HG03432 (cell line): ENCODE data around the gene MMEL1.
"Not testable (repeated sequence)": the region's sequence is repeated elsewhere in the genome, so short reads cannot be mapped to it uniquely, and the experiment has no call there.

ENCODE experiments used
- ATAC-seq: cut with Tn5 transposase; IDR thresholded peaks from one replicate; pipeline ENCODE4 v1.9.1; 2021; ENCODE audit warnings: mild to moderate bottlenecking, moderate library complexity; ENCODE audit not compliant: unreplicated experiment

Gene MMEL1

DNA sequence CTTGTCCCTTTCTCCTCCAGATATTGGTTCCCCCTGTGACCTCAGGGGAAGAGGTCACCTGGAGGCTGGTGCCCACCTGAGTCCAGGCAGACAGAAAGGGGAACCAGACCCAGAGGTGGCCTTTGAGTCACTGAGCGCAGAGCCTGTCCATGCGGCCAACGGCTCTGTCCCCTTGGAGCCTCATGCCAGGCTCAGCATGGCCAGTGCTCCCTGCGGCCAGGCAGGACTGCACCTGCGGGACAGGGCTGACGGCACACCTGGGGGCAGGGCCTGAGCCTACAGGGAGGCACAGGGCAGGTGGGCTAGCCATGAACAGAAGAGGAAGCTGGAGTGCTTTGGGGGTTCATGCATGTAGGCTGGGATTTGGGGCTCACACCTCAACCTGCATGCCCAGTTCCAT, 74.0 kb downstream of the MMEL1 start:
- ATAC-seq = no peak

DNA sequence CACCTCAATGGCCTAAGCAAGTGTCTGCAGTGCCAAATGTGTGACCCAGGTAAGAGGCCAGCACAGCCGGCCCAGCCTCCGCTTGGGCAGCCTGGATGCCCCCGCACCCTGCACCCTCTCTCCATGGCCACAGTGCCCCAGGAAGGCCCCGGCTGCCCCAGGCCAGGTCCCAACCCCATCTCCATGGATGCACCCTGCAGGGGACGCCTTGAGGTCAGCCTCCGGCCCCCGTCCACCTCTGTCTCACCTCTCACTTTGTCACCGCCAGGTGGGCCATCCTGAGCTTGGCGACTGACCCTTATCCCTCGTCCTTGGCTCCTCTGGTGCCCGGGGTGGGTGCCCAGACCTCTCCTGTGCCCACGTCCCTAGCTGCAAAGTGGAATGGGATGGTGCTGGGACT, 74.4 kb downstream of the MMEL1 start:
- ATAC-seq = no peak

DNA sequence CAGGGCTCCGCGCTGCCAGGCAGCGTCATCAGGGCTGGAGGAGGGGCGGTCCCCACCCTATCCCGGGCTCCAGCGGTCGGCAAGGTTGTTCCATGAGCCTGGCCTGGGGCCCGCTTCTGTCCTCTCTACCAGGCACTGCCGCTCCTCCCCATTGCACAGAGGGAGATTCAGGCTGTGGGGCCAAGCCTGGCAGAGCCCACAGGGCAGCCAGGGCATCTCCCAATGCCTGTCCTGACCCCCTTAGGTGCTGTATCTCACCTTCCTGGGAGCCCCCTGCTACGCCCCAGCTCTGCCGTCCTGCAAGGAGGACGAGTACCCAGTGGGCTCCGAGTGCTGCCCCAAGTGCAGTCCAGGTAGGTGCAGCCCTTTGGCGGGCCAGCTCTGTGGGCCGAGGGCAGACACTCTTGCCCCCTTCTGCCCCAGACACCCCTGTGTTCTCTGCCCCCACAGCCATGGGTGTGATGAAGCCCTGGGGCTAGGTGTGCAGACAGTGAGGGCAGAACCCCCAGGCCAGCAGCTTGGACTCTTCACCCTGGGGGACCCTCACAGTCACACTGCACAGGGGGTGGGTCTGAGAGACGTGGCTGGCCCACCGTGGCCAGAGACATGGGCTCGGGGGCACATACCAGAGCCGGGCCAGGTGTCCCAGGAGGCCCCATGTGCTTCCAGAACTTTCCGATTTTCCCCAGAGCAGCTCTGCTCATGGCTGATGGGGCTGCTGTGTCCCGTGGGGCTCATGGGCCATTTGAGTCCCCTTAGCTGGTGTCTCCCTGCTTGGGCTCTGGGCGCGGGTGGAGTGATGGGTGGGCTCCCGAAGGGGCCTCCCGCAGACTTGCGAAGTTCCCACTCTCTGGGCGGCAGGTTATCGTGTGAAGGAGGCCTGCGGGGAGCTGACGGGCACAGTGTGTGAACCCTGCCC, 75.1 kb downstream of the MMEL1 start:
- no peak for ATAC-seq

DNA sequence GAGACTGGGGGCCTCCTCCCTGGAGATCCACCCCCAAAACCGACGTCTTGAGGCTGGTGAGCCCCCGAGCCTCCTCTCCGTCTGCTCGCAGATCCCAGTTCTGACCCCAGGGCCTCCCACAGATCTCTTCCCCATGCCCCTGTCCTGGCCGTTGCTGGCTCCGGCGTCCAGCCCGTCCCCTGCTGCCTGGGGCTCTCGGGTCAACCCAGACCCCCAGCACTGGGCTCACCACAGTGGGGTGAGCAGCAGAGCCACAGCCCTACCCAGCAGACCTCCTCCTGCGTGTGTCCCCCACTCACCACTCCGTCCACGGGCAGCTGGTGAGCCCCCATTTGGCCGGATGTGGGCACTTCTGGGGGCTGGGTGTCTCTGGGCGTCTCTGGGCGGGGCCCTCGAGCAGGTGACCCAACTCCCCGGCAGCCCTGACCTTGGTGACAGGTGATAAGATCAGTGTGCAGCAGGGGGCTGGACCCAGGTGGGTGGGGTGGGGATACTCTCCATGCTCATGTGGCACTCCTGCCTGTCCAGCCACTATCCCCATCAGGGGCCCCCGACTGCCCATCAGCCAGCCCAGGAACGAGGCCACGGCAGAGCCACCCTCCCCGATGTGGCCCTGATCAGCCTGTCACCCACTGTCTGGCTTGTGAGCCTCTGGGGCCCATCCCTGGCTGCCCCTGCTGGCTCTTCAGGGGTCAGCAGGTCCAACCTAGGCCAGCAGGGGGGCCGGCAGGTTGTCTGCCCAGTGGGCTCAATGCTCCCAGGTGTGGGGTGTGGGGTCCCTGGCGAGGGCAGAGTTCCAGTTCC, 75.9 kb downstream of the MMEL1 start:
- ATAC-seq = no peak

DNA sequence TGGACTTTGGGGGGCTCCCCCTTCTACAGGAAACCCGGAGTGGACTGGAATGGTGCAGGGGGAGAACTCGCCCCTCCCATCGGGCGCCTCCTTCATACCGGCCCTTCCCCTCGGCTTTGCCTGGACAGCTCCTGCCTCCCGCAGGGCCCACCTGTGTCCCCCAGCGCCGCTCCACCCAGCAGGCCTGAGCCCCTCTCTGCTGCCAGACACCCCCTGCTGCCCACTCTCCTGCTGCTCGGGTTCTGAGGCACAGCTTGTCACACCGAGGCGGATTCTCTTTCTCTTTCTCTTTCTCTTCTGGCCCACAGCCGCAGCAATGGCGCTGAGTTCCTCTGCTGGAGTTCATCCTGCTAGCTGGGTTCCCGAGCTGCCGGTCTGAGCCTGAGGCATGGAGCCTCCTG, 76.5 kb downstream of the MMEL1 start, which contains the start of gene TNFRSF14:
TSS of gene TNFRSF14 (plus strand) at position 95 of the 401 bp plus-strand sequence. CDS start at position 389, 294 bp downstream.
- peak; percentile 26 for ATAC-seq

DNA sequence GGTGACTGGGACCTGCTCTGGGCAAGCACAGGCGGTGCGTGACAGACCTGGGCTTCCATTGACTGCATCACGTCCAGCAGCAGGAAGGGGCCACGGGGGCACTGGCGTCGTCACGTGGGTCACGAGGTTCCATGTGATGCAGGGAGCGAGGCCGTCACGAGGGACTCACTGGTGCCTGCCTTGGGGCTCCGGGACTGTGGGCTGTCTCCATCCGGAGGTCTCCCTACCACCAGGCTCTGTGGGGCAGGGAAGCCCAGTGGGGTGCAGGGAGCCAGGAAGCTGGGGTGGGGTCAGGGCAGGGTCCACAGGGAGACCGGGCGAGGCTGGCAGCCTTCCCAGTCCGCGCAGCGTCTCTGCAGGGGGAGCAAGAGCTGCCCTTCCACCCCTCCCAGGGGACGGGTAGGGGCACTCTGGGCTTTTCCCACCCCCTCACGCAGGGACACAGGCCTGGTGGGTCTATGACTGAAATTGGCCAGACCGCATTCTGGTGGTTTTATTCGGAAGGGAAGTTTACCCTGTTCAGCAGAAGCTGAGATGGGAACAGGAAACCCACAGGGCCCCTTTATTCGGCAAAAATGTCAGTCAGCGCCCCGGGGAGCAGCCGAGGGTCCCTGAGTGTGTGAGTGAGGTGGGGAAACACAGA, 77.1 kb downstream of the MMEL1 start:
- ATAC-seq = peak; percentile 35

DNA sequence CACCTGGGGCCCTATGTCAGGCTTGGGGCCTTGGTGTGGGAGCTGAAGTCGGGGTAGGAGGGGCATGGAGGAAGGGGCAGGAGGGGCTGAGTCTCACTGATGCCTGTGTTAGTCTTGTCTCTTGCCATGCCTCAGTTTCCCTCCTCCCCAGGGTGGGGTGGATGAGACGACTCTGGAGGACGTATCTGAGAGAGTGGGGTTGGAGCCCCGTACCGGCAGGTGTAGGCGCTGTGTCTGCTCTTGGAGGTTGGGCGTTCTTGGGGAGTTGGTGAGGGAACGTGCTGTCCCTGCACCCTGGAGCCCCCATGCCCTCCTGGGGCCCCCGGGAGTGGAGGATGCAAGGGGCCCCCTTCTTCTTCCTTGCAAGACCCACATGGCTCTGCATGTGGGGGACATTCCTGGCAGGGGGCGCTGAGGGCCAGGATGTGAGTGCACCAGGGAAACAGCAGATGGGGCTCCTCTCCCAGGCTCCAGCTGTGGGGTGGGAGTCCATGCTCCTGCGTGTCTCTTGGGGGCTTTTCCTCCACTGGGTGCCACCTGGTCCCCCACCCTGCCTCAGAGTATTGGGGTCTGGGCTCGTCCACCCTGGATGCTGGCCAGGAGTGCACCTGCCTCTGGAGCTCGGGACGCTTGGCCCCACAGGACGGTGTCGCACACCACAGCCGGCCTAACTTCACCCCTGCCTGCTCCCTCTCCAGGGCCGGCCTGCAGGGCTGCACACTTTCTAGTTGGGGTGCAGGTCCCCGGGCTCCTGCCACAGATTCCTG, 78.0 kb downstream of the MMEL1 start:
- ATAC-seq = no peak

DNA sequence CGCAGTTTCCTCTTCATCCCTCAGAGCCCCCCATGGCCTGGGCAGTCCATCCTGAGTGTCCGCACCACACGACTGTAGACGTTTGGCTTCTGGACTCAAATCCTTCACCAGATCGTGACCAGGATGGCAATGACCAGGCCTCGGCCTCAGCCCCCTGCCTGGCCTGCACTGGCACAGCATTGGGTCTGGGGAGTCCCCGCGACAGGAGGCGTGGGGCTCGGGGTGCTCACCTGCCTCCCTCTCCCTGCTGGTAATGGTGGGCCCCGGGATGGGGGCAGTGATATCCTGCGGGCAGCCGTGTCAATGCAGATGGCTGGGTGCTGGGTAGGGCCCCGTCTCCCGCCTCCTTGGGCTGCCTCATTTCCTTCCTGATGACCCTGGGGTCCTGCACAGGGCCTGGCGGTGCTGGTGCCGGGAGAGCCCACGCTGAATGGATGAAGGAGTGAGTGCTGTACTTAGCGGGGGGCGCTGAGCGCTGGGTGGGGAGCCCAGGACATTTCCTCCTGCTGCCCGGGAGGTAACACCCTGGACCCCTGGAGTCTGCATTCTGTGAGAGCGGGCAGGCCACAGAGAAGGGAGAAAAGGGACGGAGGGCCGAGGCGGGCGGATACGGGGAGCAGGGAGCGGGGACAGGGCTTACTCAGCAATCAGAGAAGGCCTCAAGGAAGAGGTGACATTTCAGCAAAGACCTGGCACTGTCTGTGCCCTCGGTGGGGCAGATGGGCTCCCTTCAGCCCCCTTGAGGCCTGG, 78.8 kb downstream of the MMEL1 start:
- no peak for ATAC-seq

DNA sequence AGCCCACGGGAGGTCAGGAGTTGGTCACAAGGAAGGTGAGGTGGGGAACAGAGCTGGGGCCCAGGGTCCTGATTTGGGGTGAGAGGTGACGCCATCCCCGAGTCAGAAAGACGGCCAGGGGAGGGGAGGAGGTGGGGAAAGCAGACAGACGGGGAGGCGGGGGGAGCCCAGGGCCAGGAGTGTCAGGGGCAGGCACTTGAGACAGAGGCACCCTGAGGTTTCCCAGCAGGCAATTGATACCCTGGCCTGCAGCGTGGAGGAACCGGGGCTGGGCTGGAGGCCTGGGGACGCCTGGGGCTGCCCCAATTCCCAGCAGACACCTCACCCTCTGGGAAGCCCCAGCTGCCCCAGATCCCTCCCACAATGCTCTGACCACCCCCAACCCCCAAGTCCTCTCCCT, 79.7 kb downstream of the MMEL1 start:
- ATAC-seq = not testable (repeated sequence)

DNA sequence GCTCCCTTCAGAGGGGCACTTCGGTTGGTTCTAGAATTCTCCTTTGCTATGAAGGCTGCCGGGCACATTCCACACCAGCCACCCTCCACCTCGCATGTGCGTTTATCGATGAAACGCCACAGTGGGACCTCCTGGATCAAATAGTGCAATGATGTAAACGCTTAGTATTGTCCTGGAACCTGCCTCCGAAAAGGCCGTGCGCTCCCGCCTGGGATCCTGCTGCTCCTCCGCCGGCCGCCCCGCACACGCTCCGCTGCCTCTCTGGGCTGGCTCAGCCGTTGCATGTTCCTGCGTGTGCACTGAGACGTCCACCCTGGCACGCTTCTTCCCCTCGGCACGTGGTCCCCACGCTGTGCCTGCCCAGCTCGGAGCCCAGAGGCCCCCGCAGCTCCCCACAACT, 80.6 kb downstream of the MMEL1 start:
- ATAC-seq = no peak

DNA sequence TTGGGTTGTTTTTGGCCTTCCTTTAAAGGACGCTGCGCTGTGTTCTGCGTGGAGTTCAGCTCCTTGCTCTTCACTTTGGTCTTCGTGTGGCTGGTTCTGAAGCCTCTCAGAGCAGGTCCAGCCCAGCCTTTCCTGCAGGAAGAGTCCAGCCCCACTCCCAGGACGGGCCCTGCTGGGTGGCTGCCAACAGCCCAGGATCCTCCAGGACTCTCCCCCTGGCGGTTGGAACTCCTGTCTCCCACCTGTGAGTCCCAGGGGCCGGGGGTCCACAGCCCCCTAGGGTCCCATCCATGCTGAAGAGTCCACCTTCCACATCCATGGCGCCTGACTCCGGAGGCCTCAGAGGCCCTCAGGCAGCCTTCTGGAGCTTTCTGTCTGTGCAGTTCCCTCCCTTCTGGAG, 81.3 kb downstream of the MMEL1 start:
- not testable (repeated sequence) for ATAC-seq

DNA sequence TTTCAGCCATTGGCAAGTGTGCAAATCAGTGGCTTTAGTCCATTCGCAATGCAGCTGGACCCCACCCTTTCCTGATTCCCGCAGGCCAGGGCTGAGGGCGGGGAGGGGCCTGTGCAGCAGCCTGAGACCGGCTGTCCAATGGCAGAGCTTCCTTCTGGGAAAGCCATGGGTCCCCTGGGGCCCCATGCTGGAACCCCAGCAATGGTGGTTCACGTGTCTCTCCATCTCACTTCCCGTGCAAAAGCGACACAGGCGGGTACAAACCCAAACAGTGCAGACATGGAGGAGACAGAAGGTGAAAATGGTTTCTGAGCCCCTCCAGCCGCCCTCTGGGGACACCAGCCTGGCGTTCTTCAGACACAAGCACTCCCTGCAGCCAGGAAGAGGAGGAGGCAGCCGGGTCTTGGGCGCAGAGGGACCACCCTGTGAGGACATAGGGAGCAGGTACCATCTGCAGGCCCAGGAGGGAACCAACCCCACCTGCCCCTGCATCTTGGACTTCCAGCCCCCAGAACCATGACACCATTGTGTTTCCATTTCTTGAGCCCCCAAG, 82.4 kb downstream of the MMEL1 start:
- not testable (repeated sequence) for ATAC-seq

DNA sequence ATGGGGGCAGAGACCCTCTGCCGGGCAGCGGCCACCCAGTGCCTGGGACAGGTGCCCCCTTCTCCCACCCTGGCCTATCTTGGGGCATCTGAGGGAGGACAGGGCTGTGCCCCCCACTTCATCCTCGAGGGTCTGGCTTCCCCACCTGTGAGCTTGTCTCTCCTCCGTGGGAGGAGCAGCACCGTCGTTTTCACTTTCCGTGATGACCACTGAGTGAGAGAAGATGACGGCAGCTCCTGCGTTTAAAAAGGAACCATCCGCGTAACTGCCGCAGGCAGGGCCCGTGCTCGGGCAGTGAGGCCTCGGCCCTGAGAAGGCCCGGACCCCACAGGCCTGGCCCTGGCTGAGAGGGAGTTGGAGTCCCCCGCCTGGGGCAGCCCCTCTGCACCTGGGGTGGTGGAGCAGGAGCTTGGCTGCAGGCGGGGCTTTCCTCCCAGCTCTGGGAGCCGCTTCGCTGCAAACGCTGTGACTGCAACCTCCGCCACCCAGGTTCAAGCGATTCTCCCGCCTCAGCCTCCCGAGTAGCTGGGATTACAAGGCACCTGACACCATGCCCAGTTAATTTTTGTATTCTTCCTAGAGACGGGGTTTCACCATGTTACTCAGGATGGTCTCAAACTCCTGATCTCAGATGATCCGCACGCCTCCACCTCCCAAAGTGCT, 83.3 kb downstream of the MMEL1 start:
- not testable (repeated sequence) for ATAC-seq

DNA sequence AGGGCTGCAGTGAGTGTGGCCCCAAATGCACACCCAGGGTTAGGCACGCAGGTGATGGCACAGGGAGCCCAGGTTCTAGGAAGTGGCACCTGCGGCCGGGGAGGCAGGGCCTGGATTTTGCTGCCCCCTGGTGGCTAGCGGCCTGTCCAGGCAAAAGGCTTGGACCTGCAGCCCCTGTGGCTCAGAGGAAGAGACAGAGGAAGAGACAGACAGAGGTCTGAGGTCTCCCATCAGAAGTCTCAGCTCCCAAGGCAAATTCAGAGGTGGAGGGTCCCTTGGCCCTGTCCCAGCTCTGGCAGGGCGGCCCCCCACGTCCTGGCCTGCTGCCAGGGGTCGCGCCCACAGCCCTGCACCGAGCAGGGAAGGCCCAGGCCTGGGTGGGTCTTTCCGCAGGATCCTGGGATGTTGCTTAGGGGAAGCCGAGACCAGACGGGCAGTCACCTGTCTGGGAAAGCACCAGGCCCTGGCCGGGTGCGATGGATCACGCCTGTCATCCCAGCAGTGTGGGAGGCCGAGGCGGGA, 84.7 kb downstream of the MMEL1 start:
- peak; percentile 16 for ATAC-seq

DNA sequence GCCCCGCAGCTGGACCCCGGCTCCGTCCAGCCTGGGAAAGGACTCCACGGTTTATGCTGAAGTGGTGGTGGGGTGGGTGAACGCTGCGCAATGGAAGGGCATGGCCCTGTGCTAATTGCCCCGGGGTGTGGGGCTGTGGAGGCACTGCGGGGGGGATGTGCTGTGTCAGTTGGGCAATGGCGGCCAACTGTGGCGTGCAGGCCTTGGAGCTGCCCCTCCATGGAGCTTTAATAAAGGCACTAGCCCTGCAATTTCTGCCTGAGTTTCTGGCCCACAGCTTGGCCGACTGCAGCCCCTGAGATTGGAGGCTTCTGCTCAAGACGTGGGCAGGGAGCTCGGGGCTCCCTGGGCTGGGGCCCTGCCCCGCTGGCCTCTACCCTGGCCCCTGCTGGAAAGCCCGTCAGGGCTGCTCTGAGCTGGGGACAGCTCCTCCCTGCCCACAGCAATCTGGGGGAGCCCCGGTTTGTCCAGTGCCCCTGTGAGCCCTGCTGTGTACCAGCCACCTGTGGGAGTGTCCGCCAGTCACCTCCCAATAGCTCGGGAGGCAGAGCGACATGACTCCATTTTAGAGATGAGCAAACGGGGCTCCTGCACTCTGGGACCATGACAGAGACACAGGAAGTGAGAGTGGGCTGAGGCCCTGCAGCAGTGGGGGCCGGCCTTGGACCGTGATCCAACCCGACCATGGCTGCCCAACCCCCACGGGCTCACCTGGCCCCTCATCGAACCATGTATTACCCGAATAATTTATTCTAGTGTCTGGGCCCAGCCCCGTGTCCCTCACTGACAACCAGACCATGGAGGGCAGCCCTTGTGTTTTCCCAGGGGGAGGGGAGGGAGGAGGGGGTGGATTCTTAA, 85.4 kb downstream of the MMEL1 start:
- peak; percentile 2 for ATAC-seq

DNA sequence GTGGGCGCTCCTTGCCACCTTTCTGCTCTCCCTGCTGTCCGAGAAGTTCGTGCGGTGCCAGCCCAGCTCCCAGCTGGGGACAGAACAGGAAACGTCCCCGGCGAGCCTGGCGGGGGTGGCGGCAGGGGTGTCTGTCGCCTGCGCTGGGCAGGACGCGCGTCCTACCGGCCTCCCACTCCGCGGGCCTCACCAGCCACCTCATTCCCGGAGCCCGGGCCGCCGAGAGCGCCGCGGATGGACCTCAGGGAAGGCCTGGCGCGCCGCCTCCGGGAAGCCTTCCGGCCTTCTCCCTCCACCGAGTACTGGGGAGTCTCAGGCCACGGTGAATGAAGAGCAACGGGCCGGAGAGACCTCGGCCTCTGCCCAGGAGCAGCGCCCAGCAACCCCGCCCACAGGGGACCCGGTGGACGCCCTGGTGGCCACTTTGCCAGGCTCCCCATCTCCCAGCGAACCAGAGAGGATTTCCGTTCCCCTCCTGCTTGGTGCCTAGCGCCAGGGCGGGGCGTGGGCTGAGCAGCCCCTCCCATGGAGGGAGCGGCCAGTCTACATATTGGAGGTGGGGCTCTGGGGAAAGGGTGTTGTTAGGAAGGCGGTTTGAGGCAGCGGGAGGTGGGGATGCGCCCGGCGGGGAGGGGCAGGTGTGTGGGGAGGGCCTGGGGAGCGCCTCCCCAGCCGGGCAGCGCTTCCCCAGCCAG, 86.2 kb downstream of the MMEL1 start:
- ATAC-seq = peak; percentile 30
